ENCODE measurements around the gene EHHADH.

The EHHADH gene

DNA sequence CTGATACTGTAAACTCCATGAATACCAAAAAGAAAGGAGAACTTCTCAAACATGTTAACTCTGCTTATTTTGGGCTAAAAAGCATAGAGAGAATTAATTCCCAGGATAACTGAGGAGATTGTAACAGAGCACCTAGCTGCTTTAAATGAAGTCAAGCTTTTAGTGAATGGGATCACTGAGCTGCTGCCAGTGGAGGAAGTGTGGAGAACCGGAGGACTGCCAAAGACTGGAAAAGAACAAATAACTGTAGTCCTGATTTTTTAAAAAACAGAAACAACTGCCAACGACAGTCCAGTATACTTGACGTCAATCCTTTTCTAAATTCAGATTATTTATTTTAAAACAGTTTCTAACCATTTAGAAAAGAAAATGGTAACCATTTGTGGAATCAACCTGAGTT, 104.3 kb downstream of the EHHADH start:
- no peak overlapping the region for H3K4me3 ChIP-seq (ENCODE audit: low read depth, low read length)
- TF ChIP-seq POLR2A (IDR thresholded peaks at IDR 0.05; ENCODE audit: extremely low read depth, insufficient read length) (no peak), MYC (IDR thresholded peaks at IDR 0.05; ENCODE audit: low read depth, low read length) (no peak)
- TF ChIP-seq, protein P1, sequence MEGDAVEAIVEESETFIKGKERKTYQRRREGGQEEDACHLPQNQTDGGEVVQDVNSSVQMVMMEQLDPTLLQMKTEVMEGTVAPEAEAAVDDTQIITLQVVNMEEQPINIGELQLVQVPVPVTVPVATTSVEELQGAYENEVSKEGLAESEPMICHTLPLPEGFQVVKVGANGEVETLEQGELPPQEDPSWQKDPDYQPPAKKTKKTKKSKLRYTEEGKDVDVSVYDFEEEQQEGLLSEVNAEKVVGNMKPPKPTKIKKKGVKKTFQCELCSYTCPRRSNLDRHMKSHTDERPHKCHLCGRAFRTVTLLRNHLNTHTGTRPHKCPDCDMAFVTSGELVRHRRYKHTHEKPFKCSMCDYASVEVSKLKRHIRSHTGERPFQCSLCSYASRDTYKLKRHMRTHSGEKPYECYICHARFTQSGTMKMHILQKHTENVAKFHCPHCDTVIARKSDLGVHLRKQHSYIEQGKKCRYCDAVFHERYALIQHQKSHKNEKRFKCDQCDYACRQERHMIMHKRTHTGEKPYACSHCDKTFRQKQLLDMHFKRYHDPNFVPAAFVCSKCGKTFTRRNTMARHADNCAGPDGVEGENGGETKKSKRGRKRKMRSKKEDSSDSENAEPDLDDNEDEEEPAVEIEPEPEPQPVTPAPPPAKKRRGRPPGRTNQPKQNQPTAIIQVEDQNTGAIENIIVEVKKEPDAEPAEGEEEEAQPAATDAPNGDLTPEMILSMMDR (IDR thresholded peaks at IDR 0.05; ENCODE audit: low read depth, low read length) = no peak
- TF ChIP-seq, protein P2, sequence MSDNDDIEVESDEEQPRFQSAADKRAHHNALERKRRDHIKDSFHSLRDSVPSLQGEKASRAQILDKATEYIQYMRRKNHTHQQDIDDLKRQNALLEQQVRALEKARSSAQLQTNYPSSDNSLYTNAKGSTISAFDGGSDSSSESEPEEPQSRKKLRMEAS (IDR thresholded peaks at IDR 0.05; ENCODE audit: low read depth, low read length) = no peak
- no peak for DNase-seq (ENCODE audit: low read depth)

DNA sequence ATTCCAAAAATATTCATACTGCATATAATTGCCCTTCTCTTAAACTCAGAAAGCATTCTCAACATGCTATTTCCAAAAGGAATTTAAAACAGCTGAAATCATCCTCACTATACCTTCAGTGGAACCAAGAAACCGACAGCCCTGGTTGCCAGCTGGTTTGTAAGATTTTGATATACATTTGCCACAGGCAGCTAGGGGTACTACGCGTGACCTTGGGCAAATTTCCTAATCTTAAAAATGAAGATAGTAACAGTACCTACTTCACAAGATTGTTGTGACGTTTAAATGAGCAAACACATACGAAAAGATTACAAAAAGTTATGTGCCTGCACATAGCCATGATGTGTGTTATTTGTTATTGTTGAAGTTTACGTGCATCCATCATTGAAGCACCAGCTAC, 108.3 kb downstream of the EHHADH start:
- H3K4me3 ChIP-seq (ENCODE audit: low read depth, low read length) = no peak overlapping the region
- DNase-seq (ENCODE audit: low read depth) = no peak
- TF ChIP-seq, protein P2 (IDR thresholded peaks at IDR 0.05; ENCODE audit: low read depth, low read length) = no peak
- TF ChIP-seq POLR2A (IDR thresholded peaks at IDR 0.05; ENCODE audit: extremely low read depth, insufficient read length) (no peak), MYC (IDR thresholded peaks at IDR 0.05; ENCODE audit: low read depth, low read length) (no peak)
- TF ChIP-seq, protein P1 (IDR thresholded peaks at IDR 0.05; ENCODE audit: low read depth, low read length) = no peak

DNA sequence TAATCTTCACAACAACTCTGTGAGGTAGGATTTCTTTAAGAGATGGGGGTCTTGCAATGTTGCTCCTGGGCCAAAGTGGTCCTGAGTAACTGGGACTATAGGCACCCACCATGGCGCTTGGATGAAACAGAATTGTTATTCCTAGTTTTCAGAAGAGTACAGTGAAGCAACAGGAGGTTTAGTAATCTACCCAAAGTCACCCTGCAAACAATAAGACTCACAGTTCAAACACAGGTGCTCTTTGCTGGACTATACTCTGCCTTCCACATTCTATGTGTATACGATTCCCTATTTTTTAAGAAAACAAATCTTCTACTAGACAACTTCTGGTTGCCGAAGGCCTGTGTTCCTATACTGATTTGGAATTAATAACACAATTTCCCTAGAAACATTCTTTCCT, 109.1 kb downstream of the EHHADH start:
- no peak overlapping the region for H3K4me3 ChIP-seq (ENCODE audit: low read depth, low read length)
- DNase-seq (ENCODE audit: low read depth) = no peak
- TF ChIP-seq, protein P2 (IDR thresholded peaks at IDR 0.05; ENCODE audit: low read depth, low read length) = no peak
- TF ChIP-seq POLR2A (IDR thresholded peaks at IDR 0.05; ENCODE audit: extremely low read depth, insufficient read length) (no peak), MYC (IDR thresholded peaks at IDR 0.05; ENCODE audit: low read depth, low read length) (no peak)
- TF ChIP-seq, protein P1 (IDR thresholded peaks at IDR 0.05; ENCODE audit: low read depth, low read length) = no peak
